Common myeloid progenitor, CD34-positive (primary cell): ENCODE data around the gene MSRB1.

Experiments used
- CTCF ChIA-PET: fragments of 350-600 bp; sonication (Branson Sonifier 250); formaldehyde crosslinking; loops from one replicate; lab custom pipeline; 2021; ENCODE audit warnings: antibody characterized with exemption; lab: Charles Lee
- POLR2A ChIA-PET: fragments of 350-600 bp; sonication (Branson Sonifier 250); formaldehyde crosslinking; loops from one replicate; lab custom pipeline; 2021; ENCODE audit warnings: antibody characterized with exemption; lab: Charles Lee
- DNase-seq, 3 donors: peaks; one replicate each; pipeline versions ENCODE4 v3.0.0 to v3.0.0-alpha.2; 2013
- H3K27ac ChIP-seq, 2 experiments: 1 replicate in 1 of 2; 2 replicates in 1 of 2; pipeline ENCODE4 v1.7.0; 2013; ENCODE audit warnings: inconsistent platforms in 2 of 2, low read length in 2 of 2, mild to moderate bottlenecking in 2 of 2, low read depth in 1 of 2, moderate library complexity in 1 of 2; ENCODE audit not compliant: severe bottlenecking in 2 of 2, insufficient read depth in 1 of 2, poor library complexity in 1 of 2
- H3K27me3 ChIP-seq, 5 experiments: replicated peaks in 2 of 5; 1 replicate in 3 of 5; 2 replicates in 2 of 5; pipeline versions ENCODE4 v1.6.1 to v1.7.0; 2013; ENCODE audit warnings: low read length in 4 of 5, mild to moderate bottlenecking in 2 of 5, moderate library complexity in 2 of 5, inconsistent platforms in 1 of 5; ENCODE audit not compliant: insufficient read depth in 5 of 5, control insufficient read depth in 4 of 5
- H3K36me3 ChIP-seq, 4 experiments: 1 replicate in 2 of 4; 2 replicates in 2 of 4; pipeline versions ENCODE4 v1.6.1 to v1.7.0; 2013; ENCODE audit warnings: low read length in 3 of 4, control low read depth in 1 of 4, mild to moderate bottlenecking in 1 of 4; ENCODE audit not compliant: control insufficient read depth in 4 of 4, insufficient read depth in 4 of 4
- H3K4me1 ChIP-seq, 4 experiments: 1 replicate in 3 of 4; 2 replicates in 1 of 4; pipeline versions ENCODE4 v1.6.1 to v1.7.1; 2013; ENCODE audit warnings: low read length in 3 of 4, mild to moderate bottlenecking in 3 of 4, control low read depth in 1 of 4, inconsistent platforms in 1 of 4, moderate library complexity in 1 of 4; ENCODE audit not compliant: control insufficient read depth in 4 of 4, insufficient read depth in 4 of 4; ENCODE audit errors: control extremely low read depth in 1 of 4
- H3K4me3 ChIP-seq, 7 experiments: 1 replicate in 4 of 7; 2 replicates in 3 of 7; pipeline versions ENCODE4 v1.5.1 to v1.7.0; 2013; ENCODE audit warnings: mild to moderate bottlenecking in 7 of 7, low read length in 6 of 7, moderate library complexity in 6 of 7, inconsistent platforms in 2 of 7, low read depth in 2 of 7, control low read depth in 1 of 7; ENCODE audit not compliant: insufficient read depth in 4 of 7, control insufficient read depth in 1 of 7; ENCODE audit errors: extremely low read depth in 1 of 7
- H3K9me3 ChIP-seq, 5 experiments: 1 replicate in 4 of 5; 2 replicates in 1 of 5; pipeline versions ENCODE4 v1.6.1 to v1.7.1; 2013; ENCODE audit warnings: low read length in 4 of 5, mild to moderate bottlenecking in 2 of 5, inconsistent platforms in 1 of 5, low read depth in 1 of 5, moderate library complexity in 1 of 5; ENCODE audit not compliant: control insufficient read depth in 4 of 5, insufficient read depth in 2 of 5; ENCODE audit errors: control extremely low read depth in 1 of 5
- WGBS: methylation state at CpG from one replicate; pipeline ENCODE4 v1.1.5; 2013; ENCODE audit not compliant: insufficient coverage; 5-methylcytosine and 5-hydroxymethylcytosine counted together

MSRB1 gene

DNA sequence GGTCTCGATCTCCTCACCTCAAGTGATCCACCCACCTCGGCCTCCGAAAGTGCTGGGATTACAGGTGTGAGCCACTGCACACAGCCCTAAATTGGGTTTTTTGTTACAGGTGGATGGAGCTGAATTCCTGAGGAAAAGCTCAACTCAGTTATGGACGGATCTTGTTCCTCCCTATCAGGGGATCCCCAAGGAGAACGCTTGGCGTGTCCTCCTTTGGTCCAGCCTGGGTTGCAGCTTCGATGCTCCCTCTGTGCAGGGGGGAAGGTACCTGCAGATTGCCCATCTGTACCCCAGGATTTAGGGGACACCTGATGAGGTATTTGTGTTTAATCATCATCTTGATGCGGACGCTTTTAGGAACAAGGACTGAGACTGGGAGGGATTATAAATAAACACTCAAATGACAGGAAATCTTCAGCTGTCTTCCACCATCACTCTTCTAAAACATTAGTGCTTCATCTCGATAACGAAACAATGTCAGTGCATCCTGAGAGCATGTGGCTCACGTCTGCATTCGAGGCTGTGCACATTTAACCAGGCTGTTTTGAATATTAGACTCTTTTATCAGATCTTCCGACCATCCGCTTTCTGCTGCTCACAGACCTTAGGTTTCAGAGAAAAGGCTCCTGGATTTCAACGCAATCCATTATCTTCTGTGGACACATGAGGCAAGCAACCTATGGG, 52.8 kb downstream of the MSRB1 start:
- H3K4me3 ChIP-seq: no peak overlapping the region
- H3K9me3 ChIP-seq: no peaks in the 10 kb centered on the region
- peaks cover 0 to 36% (median 12%) of the 10 kb centered on the region in 5 experiments for H3K27me3 ChIP-seq
- no peaks in the 10 kb centered on the region for H3K36me3 ChIP-seq
- H3K4me1 ChIP-seq: no peaks in the 10 kb centered on the region
- ChIA-PET POLR2A (interaction anchor here (0.6 kb wide), 1 partner anchor 11 kb away, joined by 3 read pairs; no protein-coding TSS in a partner anchor), CTCF (interaction anchor here (1.0 kb wide), 2 partner anchors 9 to 33 kb away, joined by 3 read pairs; no protein-coding TSS in a partner anchor)
- H3K27ac ChIP-seq: no peak overlapping the region
- WGBS: 80% methylated on average over 12 of the region's 16 CpGs
- DNase-seq: no peak
